H1 (cell line): ENCODE results near the gene HTRA1. TPM values are rescaled to one million over a fixed set of nuclear protein-coding genes. Genes with fewer than 3 reads are reported as not detected.

ENCODE experiments used
- BRCA1 ChIP-seq: IDR thresholded peaks from 2 replicates; pipeline ENCODE4 v1.6.1; 2012; ENCODE audit warnings: low read depth, low read length, improper control_type of control experiment
- CHD7 ChIP-seq: fragments of 300-600 bp; sonication (generic); IDR thresholded peaks from 2 replicates; pipeline ENCODE4 v1.7.1; 2012; ENCODE audit warnings: low read length, moderate library complexity, mild to moderate bottlenecking, inconsistent platforms; ENCODE audit not compliant: insufficient replicate concordance
- E2F6 ChIP-seq: IDR thresholded peaks from 2 replicates; pipeline ENCODE4 v1.6.1; 2012; ENCODE audit warnings: inconsistent platforms
- EZH2 ChIP-seq: fragments of 200-600 bp; sonication (generic); IDR thresholded peaks from 2 replicates; pipeline ENCODE4 v1.7.1; 2012; ENCODE audit warnings: low read depth, mild to moderate bottlenecking, moderate library complexity, low read length, inconsistent platforms; ENCODE audit not compliant: severe bottlenecking
- MAX ChIP-seq: IDR thresholded peaks from 2 replicates; pipeline ENCODE4 v1.6.1; 2012; ENCODE audit warnings: inconsistent platforms
- POLR2AphosphoS5 ChIP-seq: IDR thresholded peaks from 2 replicates; pipeline ENCODE4 v1.6.1; 2011; ENCODE audit warnings: low read depth, low read length
- RXRA ChIP-seq: IDR thresholded peaks from 2 replicates; pipeline ENCODE4 v1.6.1; 2011; ENCODE audit warnings: low read depth, mild to moderate bottlenecking, low read length, moderate library complexity; ENCODE audit not compliant: insufficient read depth
- SAP30 ChIP-seq: fragments of 300-600 bp; sonication (generic); IDR thresholded peaks from 2 replicates; pipeline ENCODE4 v1.7.1; 2012; ENCODE audit warnings: low read length, moderate library complexity, mild to moderate bottlenecking, inconsistent platforms; ENCODE audit not compliant: insufficient read depth, insufficient replicate concordance
- SP4 ChIP-seq: IDR thresholded peaks from 2 replicates; pipeline ENCODE4 v1.6.1; 2012; ENCODE audit warnings: low read length, inconsistent platforms
- TEAD4 ChIP-seq: IDR thresholded peaks from 2 replicates; pipeline ENCODE4 v1.6.1; 2012; ENCODE audit warnings: low read depth, low read length, inconsistent platforms, mixed read lengths
- YY1 ChIP-seq: IDR thresholded peaks from 2 replicates; pipeline ENCODE4 v1.6.1; 2011; ENCODE audit warnings: low read depth, mild to moderate bottlenecking, low read length
- polyA plus RNA-seq, 7 experiments: library from polyadenylated mRNA; depleted of rRNA in 3 of 7; stranded (reverse) in 5 of 7; unstranded in 2 of 7; fragments of >200 nt in 5 of 7; fragments of 200-250 nt in 2 of 7; gene quantifications; 1 replicate in 5 of 7; 2 replicates in 1 of 7; 4 replicates in 1 of 7; pipeline versions ENCODE4 v1.2.1 to v1.2.3, GENCODE V29; 2011 to 2013; ENCODE audit warnings: missing spikeins in 2 of 7, mixed read lengths in 2 of 7
- total RNA-seq: library from RNA; stranded (reverse); fragmentation: NEBNext Ultra II Directional; extraction: Animal tissue kit (Norgen Biotek cat#: 25700); gene quantifications from 2 replicates; pipeline ENCODE4 v1.2.1, GENCODE V29; 2021

HTRA1 gene
- total and polyA plus RNA-seq, 2 of the 8 experiments (the other 6 are each of a cell fraction or from before 2014, with no cell fraction given), result 15.8 to 20.1 TPM

- TF ChIP-seq CHD7, result no peak
- TF ChIP-seq SAP30, result no peak
- peak; percentile 62 for TF ChIP-seq EZH2
- TF ChIP-seq E2F6, result peak; percentile 71
- no peak for TF ChIP-seq POLR2AphosphoS5
- TF ChIP-seq RXRA, result no peak
- no peak for TF ChIP-seq YY1
- TF ChIP-seq MAX, result no peak
- no peak for TF ChIP-seq BRCA1
- no peak for TF ChIP-seq TEAD4
- TF ChIP-seq SP4, result no peak
Measured at GRCh38 chr10:122460891-122461293, 461 bp upstream of the HTRA1 start (continued).
